ENCODE results near the gene HK2.

HK2 gene

DNA sequence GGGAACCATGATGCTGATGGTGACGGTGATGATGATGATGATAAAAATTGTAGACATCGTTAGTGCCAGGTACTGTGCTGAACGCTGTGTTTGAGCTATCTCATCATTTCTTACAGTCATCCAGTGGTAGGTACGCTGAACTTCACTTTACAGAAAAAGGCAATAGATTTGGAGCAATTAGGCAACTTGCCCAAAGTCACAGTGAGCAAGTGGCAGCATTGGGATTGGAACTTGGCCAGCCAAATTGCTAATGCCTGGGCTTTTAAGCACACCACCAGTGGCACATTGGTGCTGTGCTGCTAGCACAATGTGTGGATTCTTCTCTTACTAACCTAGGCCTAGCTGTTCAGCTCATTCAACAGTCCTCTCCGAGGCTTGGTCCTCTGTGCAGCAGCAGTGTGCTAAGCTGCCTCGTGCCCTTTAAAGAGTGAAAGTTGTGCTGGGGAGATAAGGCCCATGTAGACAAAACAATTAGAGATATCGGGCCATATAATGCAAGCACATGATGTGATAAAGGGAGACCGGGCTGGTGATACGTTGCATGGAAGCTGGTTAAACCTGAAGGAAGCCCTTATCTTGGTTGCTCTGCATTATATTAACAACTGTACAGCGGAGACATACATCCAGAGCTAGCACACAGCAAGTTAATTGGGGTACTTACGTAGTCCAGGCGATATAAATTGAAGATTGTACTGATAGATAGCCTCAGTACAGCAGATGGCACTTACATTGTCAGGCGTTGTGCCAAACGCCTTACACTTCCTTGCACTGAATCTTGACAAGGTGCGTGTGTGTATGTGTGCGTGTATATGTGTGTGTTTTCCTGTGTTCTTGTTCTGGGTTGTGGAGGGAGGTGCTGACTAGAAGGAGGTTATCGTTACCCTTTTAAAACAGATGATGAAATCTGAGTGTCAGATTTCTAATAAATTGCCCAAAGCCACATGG is 28.4 kb downstream of the HK2 start:
- Histone ChIP-seq H3K4me1 (ENCODE audit: control insufficient read depth, insufficient read depth, low read length) (peaks cover 15% of the 10 kb centered on the region), H3K4me2 (ENCODE audit: low read length) (no peak overlapping the region)

GRCh38 chr2:74863802-74864248 is 29.9 kb downstream of the HK2 start:
- Histone ChIP-seq H3K9me3 (replicated peaks; ENCODE audit: low read length) (no peaks in the 10 kb centered on the region), H3K27me3 (ENCODE audit: control insufficient read depth, insufficient read depth, low read length) (no peaks in the 10 kb centered on the region), H3K4me3 (ENCODE audit: low read length) (no peak overlapping the region), H3K4me2 (ENCODE audit: low read length) (no peak overlapping the region), H3K36me3 (ENCODE audit: insufficient read depth, low read length) (no peaks in the 10 kb centered on the region), H3K9ac (ENCODE audit: low read depth, low read length) (no peak overlapping the region), H3K4me1 (ENCODE audit: control insufficient read depth, insufficient read depth, low read length) (peaks cover 27% of the 10 kb centered on the region)

More for the DNA sequence above, 28.4 kb downstream of the HK2 start:
- Histone ChIP-seq H3K9ac (ENCODE audit: low read depth, low read length) (no peak overlapping the region), H3K9me3 (replicated peaks; ENCODE audit: low read length) (no peaks in the 10 kb centered on the region), H3K36me3 (ENCODE audit: insufficient read depth, low read length) (no peaks in the 10 kb centered on the region), H3K4me3 (ENCODE audit: low read length) (no peak overlapping the region), H3K27me3 (ENCODE audit: control insufficient read depth, insufficient read depth, low read length) (no peaks in the 10 kb centered on the region)

DNA sequence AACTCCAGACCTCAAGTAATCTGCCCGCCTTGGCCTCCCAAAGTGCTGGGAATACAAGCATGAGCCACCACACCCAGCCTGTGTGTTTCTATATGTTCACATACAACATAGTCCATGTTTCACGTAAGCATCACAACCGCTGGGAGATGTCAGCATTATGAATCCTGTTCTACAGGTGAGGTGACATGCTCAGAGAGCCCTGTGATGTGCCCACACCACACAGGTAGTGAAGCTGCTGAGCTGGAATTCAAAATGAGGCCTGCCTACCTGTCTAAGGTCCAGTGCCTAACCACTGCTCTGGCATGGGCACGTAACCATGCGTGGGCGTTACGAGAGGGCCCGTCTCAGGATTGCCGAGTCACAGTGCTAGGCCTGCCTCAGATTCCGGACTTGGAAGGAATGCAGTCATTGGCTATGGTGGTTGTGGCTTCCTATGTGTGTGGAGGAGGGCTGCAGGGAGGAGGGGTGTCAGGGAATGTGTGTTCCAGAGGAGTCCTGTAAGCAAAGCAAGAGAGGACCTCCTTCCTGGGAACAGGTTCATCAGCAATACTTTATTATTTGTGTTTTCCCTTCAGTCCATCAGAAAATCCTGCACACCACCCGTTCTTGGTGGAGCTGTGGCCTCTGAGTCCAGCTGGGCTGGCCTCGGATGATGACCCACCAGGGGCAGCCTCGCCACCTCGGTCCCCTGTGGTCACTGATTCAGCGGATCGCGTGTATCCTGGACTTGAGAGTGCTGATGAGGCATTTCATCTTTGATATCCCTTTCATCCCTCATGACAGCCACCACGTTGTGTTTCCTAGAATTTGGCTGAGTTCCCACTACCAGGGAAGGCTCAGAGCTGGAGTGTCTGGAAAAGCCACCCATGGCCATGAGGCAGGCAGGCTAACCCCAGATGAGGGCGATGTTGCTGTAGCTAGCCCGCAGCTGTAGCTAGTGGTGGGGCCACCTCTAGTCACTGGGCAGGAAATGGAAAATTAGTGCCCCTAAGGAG is 31.1 kb downstream of the HK2 start:
- Histone ChIP-seq H3K4me3 (ENCODE audit: low read length) (no peak overlapping the region), H3K36me3 (ENCODE audit: insufficient read depth, low read length) (no peaks in the 10 kb centered on the region), H3K4me2 (ENCODE audit: low read length) (peak overlapping the region; percentile 20), H3K4me1 (ENCODE audit: control insufficient read depth, insufficient read depth, low read length) (peaks cover 27% of the 10 kb centered on the region), H3K9me3 (replicated peaks; ENCODE audit: low read length) (no peaks in the 10 kb centered on the region), H3K27me3 (ENCODE audit: control insufficient read depth, insufficient read depth, low read length) (no peaks in the 10 kb centered on the region), H3K9ac (ENCODE audit: low read depth, low read length) (no peak overlapping the region)

DNA sequence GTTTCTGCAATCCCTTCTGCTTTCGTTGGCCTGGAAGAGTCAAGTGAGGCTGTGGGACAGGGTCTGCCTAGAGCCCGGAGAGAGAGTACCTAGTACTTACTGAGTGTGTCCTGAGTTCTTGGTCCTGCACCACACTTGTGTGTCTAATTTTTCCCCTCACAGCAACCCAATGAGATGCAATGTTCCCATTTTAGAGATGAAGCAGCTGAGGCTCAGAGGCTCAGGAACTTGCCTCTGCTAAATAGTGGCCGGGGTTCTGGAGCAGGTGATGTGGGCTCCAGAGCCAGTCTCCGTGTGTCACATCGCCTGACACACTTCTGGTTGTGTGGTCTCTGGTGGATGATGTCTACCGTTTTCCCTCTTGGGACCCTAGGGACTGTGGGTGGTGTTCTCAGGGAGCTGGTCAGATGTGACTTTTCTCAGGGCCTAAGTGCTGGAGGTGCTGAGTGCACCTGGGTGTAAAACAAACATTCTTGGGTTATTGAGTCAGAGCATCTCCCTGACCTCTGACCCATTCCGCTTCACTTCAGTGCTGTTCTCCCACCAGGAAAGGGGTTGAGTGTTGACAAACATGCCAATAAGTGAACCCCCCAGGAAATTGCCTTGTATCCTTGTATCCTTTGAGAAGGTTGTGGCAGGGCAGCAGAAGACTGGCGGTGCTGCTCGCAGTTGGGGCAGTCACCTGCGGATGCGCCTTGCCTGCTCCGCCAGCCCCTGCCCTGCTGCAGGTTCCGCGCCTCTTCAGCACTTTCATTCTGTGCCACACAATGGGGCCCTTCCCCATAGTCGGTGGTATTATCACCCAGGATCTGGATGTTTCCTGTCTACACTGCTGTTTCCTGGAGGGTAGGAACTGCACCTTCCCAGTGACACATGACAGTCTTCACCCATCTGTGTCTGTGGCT is 32.1 kb downstream of the HK2 start:
- H3K4me1 ChIP-seq (ENCODE audit: control insufficient read depth, insufficient read depth, low read length): peaks cover 27% of the 10 kb centered on the region
- H3K9ac ChIP-seq (ENCODE audit: low read depth, low read length): no peak overlapping the region
- no peak overlapping the region for H3K4me3 ChIP-seq (ENCODE audit: low read length)
- H3K4me2 ChIP-seq (ENCODE audit: low read length): no peak overlapping the region
- H3K36me3 ChIP-seq (ENCODE audit: insufficient read depth, low read length): no peaks in the 10 kb centered on the region
- no peaks in the 10 kb centered on the region for H3K9me3 ChIP-seq (replicated peaks; ENCODE audit: low read length)
- no peaks in the 10 kb centered on the region for H3K27me3 ChIP-seq (ENCODE audit: control insufficient read depth, insufficient read depth, low read length)

- H3K36me3 ChIP-seq (ENCODE audit: insufficient read depth, low read length): no peaks in the 10 kb centered on the region
- H3K4me1 ChIP-seq (ENCODE audit: control insufficient read depth, insufficient read depth, low read length): peaks cover 27% of the 10 kb centered on the region
Measured at GRCh38 chr2:74867841-74868658, 34.1 kb downstream of the HK2 start.

GRCh38 chr2:74869517-74869916 is 35.6 kb downstream of the HK2 start:
- Histone ChIP-seq H3K36me3 (ENCODE audit: insufficient read depth, low read length) (no peaks in the 10 kb centered on the region), H3K9me3 (replicated peaks; ENCODE audit: low read length) (no peaks in the 10 kb centered on the region), H3K4me1 (ENCODE audit: control insufficient read depth, insufficient read depth, low read length) (peaks cover 27% of the 10 kb centered on the region), H3K9ac (ENCODE audit: low read depth, low read length) (no peak overlapping the region), H3K4me3 (ENCODE audit: low read length) (no peak overlapping the region), H3K27me3 (ENCODE audit: control insufficient read depth, insufficient read depth, low read length) (no peaks in the 10 kb centered on the region), H3K4me2 (ENCODE audit: low read length) (no peak overlapping the region)

More at GRCh38 chr2:74867841-74868658, 34.1 kb downstream of the HK2 start:
- H3K9me3 ChIP-seq (replicated peaks; ENCODE audit: low read length): no peaks in the 10 kb centered on the region
- no peaks in the 10 kb centered on the region for H3K27me3 ChIP-seq (ENCODE audit: control insufficient read depth, insufficient read depth, low read length)
- H3K4me3 ChIP-seq (ENCODE audit: low read length): no peak overlapping the region
- peak overlapping the region; percentile 22 for H3K9ac ChIP-seq (ENCODE audit: low read depth, low read length)
- H3K4me2 ChIP-seq (ENCODE audit: low read length): peak overlapping the region; percentile 55

GRCh38 chr2:74870951-74871350 is 37.0 kb downstream of the HK2 start:
- H3K9ac ChIP-seq (ENCODE audit: low read depth, low read length): no peak overlapping the region
- H3K36me3 ChIP-seq (ENCODE audit: insufficient read depth, low read length): no peaks in the 10 kb centered on the region
- H3K4me2 ChIP-seq (ENCODE audit: low read length): no peak overlapping the region
- H3K4me1 ChIP-seq (ENCODE audit: control insufficient read depth, insufficient read depth, low read length): peaks cover 21% of the 10 kb centered on the region
- H3K27me3 ChIP-seq (ENCODE audit: control insufficient read depth, insufficient read depth, low read length): no peaks in the 10 kb centered on the region
- no peak overlapping the region for H3K4me3 ChIP-seq (ENCODE audit: low read length)
- no peaks in the 10 kb centered on the region for H3K9me3 ChIP-seq (replicated peaks; ENCODE audit: low read length)

DNA sequence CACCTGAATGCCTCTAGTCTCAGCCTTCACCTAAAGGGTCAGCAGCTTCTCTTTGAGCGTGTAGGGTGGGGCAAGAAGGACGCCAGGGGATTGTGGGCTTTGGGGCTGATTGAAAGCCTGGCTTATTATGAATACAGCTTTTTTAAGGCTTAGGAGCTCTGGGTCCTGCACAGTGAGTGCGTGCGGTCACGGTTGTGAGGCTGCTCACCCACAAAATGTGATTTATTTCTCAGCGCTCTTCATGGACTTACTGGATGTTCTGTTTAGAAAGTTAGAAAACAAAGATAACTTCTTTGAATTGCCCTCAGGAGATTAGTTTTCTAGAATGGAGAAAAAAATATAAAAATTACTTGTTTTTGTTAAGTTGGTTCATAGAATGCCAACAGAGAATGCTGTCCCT is 37.5 kb downstream of the HK2 start:
- peaks cover 24% of the 10 kb centered on the region for H3K4me1 ChIP-seq (ENCODE audit: control insufficient read depth, insufficient read depth, low read length)
- no peaks in the 10 kb centered on the region for H3K36me3 ChIP-seq (ENCODE audit: insufficient read depth, low read length)
- H3K27me3 ChIP-seq (ENCODE audit: control insufficient read depth, insufficient read depth, low read length): no peaks in the 10 kb centered on the region
- no peak overlapping the region for H3K4me2 ChIP-seq (ENCODE audit: low read length)
- H3K9ac ChIP-seq (ENCODE audit: low read depth, low read length): no peak overlapping the region
- no peaks in the 10 kb centered on the region for H3K9me3 ChIP-seq (replicated peaks; ENCODE audit: low read length)
- H3K4me3 ChIP-seq (ENCODE audit: low read length): no peak overlapping the region

- no peaks in the 10 kb centered on the region for H3K27me3 ChIP-seq (ENCODE audit: control insufficient read depth, insufficient read depth, low read length)
- peaks cover 22% of the 10 kb centered on the region for H3K4me1 ChIP-seq (ENCODE audit: control insufficient read depth, insufficient read depth, low read length)
- peaks cover 6% of the 10 kb centered on the region for H3K36me3 ChIP-seq (ENCODE audit: insufficient read depth, low read length)
- H3K4me3 ChIP-seq (ENCODE audit: low read length): no peak overlapping the region
- H3K4me2 ChIP-seq (ENCODE audit: low read length): no peak overlapping the region
- H3K9ac ChIP-seq (ENCODE audit: low read depth, low read length): no peak overlapping the region
- no peaks in the 10 kb centered on the region for H3K9me3 ChIP-seq (replicated peaks; ENCODE audit: low read length)
Measured at GRCh38 chr2:74872389-74872836, 38.5 kb downstream of the HK2 start.

- Histone ChIP-seq H3K9ac (ENCODE audit: low read depth, low read length) (no peak overlapping the region), H3K27me3 (ENCODE audit: control insufficient read depth, insufficient read depth, low read length) (no peaks in the 10 kb centered on the region), H3K36me3 (ENCODE audit: insufficient read depth, low read length) (peaks cover 12% of the 10 kb centered on the region), H3K4me1 (ENCODE audit: control insufficient read depth, insufficient read depth, low read length) (peaks cover 15% of the 10 kb centered on the region), H3K4me3 (ENCODE audit: low read length) (no peak overlapping the region), H3K4me2 (ENCODE audit: low read length) (no peak overlapping the region), H3K9me3 (replicated peaks; ENCODE audit: low read length) (no peaks in the 10 kb centered on the region)
Measured at GRCh38 chr2:74873012-74873665, 39.2 kb downstream of the HK2 start.
